Esophagus (tissue), 2 donors: ENCODE measurements around the gene MED12L. TPM values are rescaled to one million over a fixed set of nuclear protein-coding genes. Genes with fewer than 3 reads are reported as not detected.

Experiments
- H3K27ac ChIP-seq, 2 donors: one replicate each; pipeline ENCODE4 v1.5.1; 2013; ENCODE audit warnings: low read depth in 2 of 2, mild to moderate bottlenecking in 2 of 2, inconsistent platforms in 1 of 2, low read length in 1 of 2, moderate library complexity in 1 of 2
- H3K27me3 ChIP-seq, 2 donors: one replicate each; pipeline ENCODE4 v1.6.1; 2013; ENCODE audit warnings: low read length in 2 of 2, control low read depth in 1 of 2, mild to moderate bottlenecking in 1 of 2; ENCODE audit not compliant: insufficient read depth in 2 of 2, control insufficient read depth in 1 of 2
- H3K36me3 ChIP-seq, 2 donors: one replicate each; pipeline ENCODE4 v1.6.1; 2013; ENCODE audit warnings: low read length in 1 of 2; ENCODE audit not compliant: control insufficient read depth in 2 of 2, insufficient read depth in 2 of 2
- H3K4me1 ChIP-seq, 2 donors: one replicate each; pipeline ENCODE4 v1.6.1; 2013; ENCODE audit warnings: low read length in 1 of 2; ENCODE audit not compliant: control insufficient read depth in 2 of 2, insufficient read depth in 2 of 2
- H3K4me3 ChIP-seq, 2 donors: one replicate each; pipeline ENCODE4 v1.5.1; 2013; ENCODE audit warnings: low read length in 2 of 2, mild to moderate bottlenecking in 2 of 2, low read depth in 1 of 2, moderate library complexity in 1 of 2
- H3K9me3 ChIP-seq, 2 donors: one replicate each; pipeline ENCODE4 v1.6.1; 2013; ENCODE audit warnings: mild to moderate bottlenecking in 2 of 2, low read depth in 1 of 2, low read length in 1 of 2, moderate library complexity in 1 of 2; ENCODE audit not compliant: control insufficient read depth in 2 of 2, insufficient read depth in 1 of 2
- WGBS, 2 donors: extraction: QIAGEN DNeasy Blood & Tissue Kit; methylation state at CpG; one replicate each; pipeline ENCODE4 v1.1.7; 2013; 5-methylcytosine and 5-hydroxymethylcytosine counted together
- polyA plus RNA-seq, 2 donors: library from polyadenylated mRNA; stranded (reverse); fragments of 200-250 nt; gene quantifications; one replicate each; pipeline ENCODE4 v1.2.3, GENCODE V29; 2013
- donor health status: healthy with polysubstance abuse.
- donor health status: Bipolar disorder and iron deficiency.

MED12L gene
- polyA plus RNA-seq, 2 donors = 0.05 to 0.08 TPM

GRCh38 chr3:151123827-151124226 is 38.4 kb downstream of the MED12L start:
- H3K27me3 ChIP-seq = no peaks in the 10 kb centered on the region
- H3K27ac ChIP-seq = no peak overlapping the region
- no peak overlapping the region for H3K4me3 ChIP-seq
- H3K36me3 ChIP-seq = no peaks in the 10 kb centered on the region
- H3K9me3 ChIP-seq = no peaks in the 10 kb centered on the region
- H3K4me1 ChIP-seq = no peaks in the 10 kb centered on the region

- Histone ChIP-seq H3K4me3 (no peak overlapping the region), H3K4me1 (no peaks in the 10 kb centered on the region), H3K36me3 (no peaks in the 10 kb centered on the region), H3K27ac (no peak overlapping the region), H3K27me3 (no peaks in the 10 kb centered on the region), H3K9me3 (no peaks in the 10 kb centered on the region)
- WGBS, 2 donors = 82 to 83% methylated on average over 4 of the region's 4 CpGs
These were observed 39.0 kb downstream of the MED12L start for GRCh38 chr3:151124476-151124875.

- Histone ChIP-seq H3K36me3 (no peaks in the 10 kb centered on the region), H3K4me3 (no peak overlapping the region), H3K27me3 (no peaks in the 10 kb centered on the region), H3K9me3 (no peaks in the 10 kb centered on the region), H3K4me1 (no peaks in the 10 kb centered on the region), H3K27ac (no peak overlapping the region)
- WGBS, 2 donors = 81 to 84% methylated on average over 8 of the region's 8 CpGs
These were observed 45.0 kb downstream of the MED12L start for GRCh38 chr3:151130428-151130827.

GRCh38 chr3:151133175-151133574 is 47.7 kb downstream of the MED12L start:
- Histone ChIP-seq H3K36me3 (no peaks in the 10 kb centered on the region), H3K27me3 (no peaks in the 10 kb centered on the region), H3K4me3 (no peak overlapping the region), H3K4me1 (no peaks in the 10 kb centered on the region), H3K27ac (no peak overlapping the region), H3K9me3 (no peaks in the 10 kb centered on the region)
- 52 to 62% methylated on average over 3 of the region's 3 CpGs for WGBS, 2 donors

- Histone ChIP-seq H3K27me3 (no peaks in the 10 kb centered on the region), H3K4me1 (no peaks in the 10 kb centered on the region), H3K27ac (no peak overlapping the region), H3K36me3 (no peaks in the 10 kb centered on the region), H3K9me3 (no peaks in the 10 kb centered on the region), H3K4me3 (no peak overlapping the region)
- WGBS, 2 donors = 81 to 84% methylated on average over 8 of the region's 8 CpGs
These were observed 48.5 kb downstream of the MED12L start for GRCh38 chr3:151133917-151134450.

- Histone ChIP-seq H3K4me3 (no peak overlapping the region), H3K9me3 (no peaks in the 10 kb centered on the region), H3K27ac (no peak overlapping the region), H3K36me3 (no peaks in the 10 kb centered on the region), H3K27me3 (no peaks in the 10 kb centered on the region), H3K4me1 (no peaks in the 10 kb centered on the region)
- 52 to 55% methylated on average over 5 of the region's 5 CpGs for WGBS, 2 donors
These were observed 50.3 kb downstream of the MED12L start for GRCh38 chr3:151135541-151136337.

GRCh38 chr3:151142929-151143328 is 57.5 kb downstream of the MED12L start:
- peaks cover 0 to 3% of the 10 kb centered on the region in 2 donors for H3K4me1 ChIP-seq
- no peaks in the 10 kb centered on the region for H3K27me3 ChIP-seq
- 66 to 67% methylated on average over 5 of the region's 5 CpGs for WGBS, 2 donors
- H3K4me3 ChIP-seq = no peak overlapping the region
- H3K36me3 ChIP-seq = no peaks in the 10 kb centered on the region
- no peaks in the 10 kb centered on the region for H3K9me3 ChIP-seq
- no peak overlapping the region for H3K27ac ChIP-seq

GRCh38 chr3:151144016-151144415 is 58.6 kb downstream of the MED12L start:
- 85 to 87% methylated on average over 4 of the region's 4 CpGs for WGBS, 2 donors
- Histone ChIP-seq H3K9me3 (no peaks in the 10 kb centered on the region), H3K27ac (no peak overlapping the region), H3K36me3 (no peaks in the 10 kb centered on the region), H3K4me3 (no peak overlapping the region), H3K4me1 (peaks cover 0 to 3% of the 10 kb centered on the region in 2 donors), H3K27me3 (no peaks in the 10 kb centered on the region)

GRCh38 chr3:151144760-151145159 is 59.3 kb downstream of the MED12L start:
- Histone ChIP-seq H3K9me3 (no peaks in the 10 kb centered on the region), H3K27ac (no peak overlapping the region), H3K4me3 (no peak overlapping the region), H3K27me3 (no peaks in the 10 kb centered on the region), H3K4me1 (peaks cover 0 to 3% of the 10 kb centered on the region in 2 donors), H3K36me3 (no peaks in the 10 kb centered on the region)
- WGBS, 2 donors = 95 to 98% methylated on average over 5 of the region's 5 CpGs

- no peaks in the 10 kb centered on the region for H3K9me3 ChIP-seq
- H3K36me3 ChIP-seq = no peaks in the 10 kb centered on the region
- H3K27ac ChIP-seq = peak overlapping the region in 1 of 2 donors; percentile 1
- WGBS, 2 donors = 34 to 37% methylated on average over 6 of the region's 6 CpGs
- H3K4me3 ChIP-seq = no peak overlapping the region
- no peaks in the 10 kb centered on the region for H3K27me3 ChIP-seq
- H3K4me1 ChIP-seq = peaks cover 0 to 3% of the 10 kb centered on the region in 2 donors
These were observed 60.2 kb downstream of the MED12L start for GRCh38 chr3:151145713-151146070.
